SKM-1 treated with dmso at 0.1 percent for 144 hours (cell line): ENCODE measurements around the gene DPYSL4.

Source experiments
- DNase-seq: peaks from one replicate; lab custom pipeline; 2025; ENCODE audit not compliant: unreplicated experiment; lab: John Stamatoyannopoulos, UW

DPYSL4 gene

GRCh38 chr10:132239126-132240031 lies 52.6 kb downstream of the DPYSL4 start:
- DNase-seq: no peak

DNA sequence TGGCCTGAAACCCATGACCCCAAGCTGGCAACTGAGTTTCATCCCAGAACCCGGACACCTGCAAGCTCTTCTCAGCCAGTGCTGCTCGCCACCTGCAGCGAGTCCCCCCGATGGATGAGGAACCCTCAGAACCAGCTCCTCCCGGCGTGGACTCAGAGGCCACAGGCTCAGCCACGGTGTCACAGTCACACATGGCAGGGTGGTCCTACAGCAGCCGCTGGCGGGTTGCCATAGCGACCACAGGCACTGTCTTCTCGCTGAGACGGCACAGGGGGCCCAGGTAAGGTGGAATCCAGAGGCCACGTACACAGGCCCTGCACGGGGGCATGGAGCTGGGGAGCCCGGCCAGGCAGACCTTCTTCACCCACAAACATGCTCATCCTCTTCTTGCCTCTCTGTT lies 53.4 kb downstream of the DPYSL4 start:
- DNase-seq: no peak

DNA sequence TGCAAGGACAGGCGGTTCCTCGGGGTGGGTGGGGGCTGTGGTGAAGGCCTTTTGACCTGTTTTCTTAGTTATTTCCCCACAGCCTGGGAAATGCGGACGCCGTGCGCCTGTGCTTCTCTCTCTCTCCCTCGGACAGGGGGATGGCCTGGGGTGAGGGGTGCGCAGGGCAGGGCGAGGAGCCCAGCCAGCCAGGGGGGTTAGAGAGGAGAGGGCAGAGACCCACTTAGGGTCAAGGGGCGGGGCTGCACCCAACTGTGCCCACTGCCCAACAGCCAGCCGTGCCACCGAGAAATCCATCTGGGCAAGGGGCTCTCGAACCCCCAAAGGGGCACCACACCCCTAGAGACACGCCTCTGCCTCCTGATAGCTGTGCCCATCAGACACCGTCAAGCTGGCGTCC lies 53.8 kb downstream of the DPYSL4 start:
- no peak for DNase-seq

DNA sequence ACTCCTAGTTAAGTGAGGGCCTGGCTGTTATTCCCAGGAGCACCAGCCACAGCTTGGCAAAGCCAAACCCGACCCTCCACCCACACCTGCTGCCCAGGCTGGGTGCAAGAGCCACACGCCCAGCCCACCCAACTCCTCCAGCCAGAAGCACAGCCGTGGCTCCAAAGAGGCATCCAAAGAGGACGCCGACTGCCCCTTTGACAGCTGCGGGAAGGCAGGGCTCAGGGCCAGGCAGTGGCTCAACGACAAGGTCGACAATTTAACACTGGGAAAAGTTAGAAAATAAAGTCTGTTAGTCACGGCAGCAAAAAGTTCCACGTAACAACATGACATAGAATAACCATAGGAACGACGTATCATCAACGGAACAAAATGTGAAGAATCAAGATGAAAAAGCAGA lies 54.3 kb downstream of the DPYSL4 start:
- no peak for DNase-seq

GRCh38 chr10:132241496-132241895 lies 54.7 kb downstream of the DPYSL4 start:
- no peak for DNase-seq

DNA sequence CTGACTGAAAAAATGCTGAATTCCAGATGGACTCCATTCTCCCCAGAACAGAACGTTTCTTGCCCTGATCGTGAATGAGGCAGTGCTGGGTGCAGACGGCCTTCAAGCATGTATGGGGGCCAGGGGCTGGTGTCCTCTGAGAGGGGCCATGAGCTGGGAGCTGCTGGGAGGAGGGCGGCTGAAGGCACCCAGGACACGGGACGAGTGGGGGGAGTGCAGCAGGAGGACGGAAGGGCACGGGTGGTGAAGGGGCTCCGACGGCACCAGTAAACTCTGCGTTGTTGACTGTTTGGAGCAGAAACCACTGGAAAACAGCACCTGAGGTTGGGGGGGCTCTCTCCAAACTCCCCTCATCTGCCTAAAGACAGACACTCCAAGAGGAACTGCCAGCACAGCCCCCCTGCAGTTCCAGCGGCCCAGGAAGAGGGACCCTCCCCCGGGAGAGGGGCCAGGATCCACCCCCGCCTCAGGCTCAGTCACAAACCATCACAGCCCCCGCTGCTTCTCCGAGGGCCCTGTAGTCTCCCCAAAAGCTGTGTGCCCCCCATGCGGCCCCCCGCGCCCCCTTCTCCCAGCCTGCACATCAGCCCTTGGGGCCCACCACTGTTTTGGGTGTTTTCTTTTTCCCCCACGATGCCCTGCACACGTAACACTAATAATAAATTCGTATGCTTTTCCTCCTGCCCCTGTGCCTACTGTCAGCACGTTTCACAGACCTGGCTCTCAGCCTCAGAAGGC lies 55.5 kb downstream of the DPYSL4 start:
- no peak for DNase-seq

- DNase-seq: no peak
Measured at GRCh38 chr10:132243141-132243540, 56.4 kb downstream of the DPYSL4 start.

- DNase-seq: no peak
Measured at GRCh38 chr10:132243626-132244025, 56.9 kb downstream of the DPYSL4 start.

- DNase-seq: no peak
Measured at GRCh38 chr10:132245056-132245455, 58.3 kb downstream of the DPYSL4 start.

DNA sequence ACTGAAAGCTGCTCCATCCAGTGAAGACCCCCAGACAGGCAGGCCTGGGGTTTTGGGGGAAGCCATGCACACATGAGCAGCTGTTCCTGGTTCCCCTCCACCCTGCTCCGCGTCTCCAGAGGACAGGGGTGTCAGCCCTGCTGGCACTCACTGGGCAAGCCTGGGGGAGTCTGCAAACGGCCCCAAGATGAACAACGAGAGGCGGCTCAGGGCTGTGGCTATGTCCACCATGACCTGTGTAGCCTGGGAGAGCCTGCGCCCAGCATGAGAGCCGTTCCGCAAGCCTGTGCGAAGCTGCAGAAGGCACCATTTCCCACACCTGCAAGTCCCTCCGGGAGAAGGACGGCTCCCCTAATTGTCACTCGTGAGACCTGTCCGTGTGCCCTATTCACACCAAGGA lies 59.5 kb downstream of the DPYSL4 start:
- DNase-seq: no peak

GRCh38 chr10:132247943-132248342 lies 61.2 kb downstream of the DPYSL4 start:
- DNase-seq: no peak

- no peak for DNase-seq
Measured at GRCh38 chr10:132248455-132249225, 61.9 kb downstream of the DPYSL4 start.

GRCh38 chr10:132249226-132249724 lies 62.5 kb downstream of the DPYSL4 start:
- no peak for DNase-seq

- no peak for DNase-seq
Measured at GRCh38 chr10:132249824-132250375, 63.2 kb downstream of the DPYSL4 start.

DNA sequence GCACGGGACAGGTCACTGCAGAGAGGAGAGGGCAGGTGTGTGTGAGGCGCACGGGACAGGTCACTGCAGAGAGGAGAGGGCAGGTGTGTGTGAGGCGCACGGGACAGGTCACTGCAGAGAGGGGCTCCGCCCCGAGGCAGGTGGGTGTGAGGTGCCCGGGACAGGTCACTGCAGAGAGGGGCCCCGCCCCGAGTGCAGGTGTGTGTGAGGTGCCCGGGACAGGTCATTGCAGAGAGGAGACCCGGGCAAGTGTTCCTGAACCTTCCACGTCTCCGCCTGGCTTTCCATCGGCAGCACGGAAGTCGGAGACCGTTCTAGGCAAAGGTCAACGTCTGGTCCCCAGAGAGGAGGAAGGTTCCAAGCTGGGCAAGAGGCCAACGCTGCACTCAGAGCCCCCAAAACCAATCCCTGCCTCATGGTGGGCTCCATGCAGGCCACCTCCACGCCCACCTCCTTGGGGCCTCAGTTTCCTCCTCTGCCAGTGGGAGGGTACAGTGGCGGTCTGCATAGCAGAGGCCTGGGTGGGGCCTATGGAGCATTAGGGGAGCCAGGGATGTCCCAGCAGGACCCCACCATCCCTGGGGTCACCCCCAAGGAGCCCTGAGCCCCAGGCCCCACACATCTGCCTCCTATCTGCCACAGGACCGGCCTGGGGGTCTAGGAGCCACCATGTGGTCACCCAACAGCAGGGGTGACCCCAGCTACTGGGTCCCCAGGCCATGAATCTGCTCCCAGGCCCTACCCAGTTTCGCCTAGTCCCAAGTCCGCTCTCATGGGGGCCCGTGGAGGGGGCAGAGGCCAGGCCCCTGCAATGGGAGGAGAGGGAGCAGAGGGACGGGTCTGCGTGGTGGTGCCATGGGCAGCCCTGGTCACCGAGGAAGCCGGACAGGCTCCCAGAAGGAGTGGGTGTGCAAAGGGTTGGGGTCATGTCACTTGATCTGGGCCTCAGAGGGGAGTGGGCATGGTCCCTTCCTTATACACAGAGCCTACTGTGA lies 64.0 kb downstream of the DPYSL4 start:
- DNase-seq: no peak

- DNase-seq: no peak
Measured at GRCh38 chr10:132251928-132252327, 65.2 kb downstream of the DPYSL4 start.

- DNase-seq: no peak
Measured at GRCh38 chr10:132252412-132252811, 65.7 kb downstream of the DPYSL4 start.

GRCh38 chr10:132253092-132253687 lies 66.4 kb downstream of the DPYSL4 start:
- no peak for DNase-seq

- DNase-seq: no peak
Measured at GRCh38 chr10:132254841-132255240, 68.1 kb downstream of the DPYSL4 start.
